ENCODE data around the gene DCAF5. TPM values are rescaled to one million over a fixed set of nuclear protein-coding genes. Genes with fewer than 3 reads are reported as not detected.
"Not testable (repeated sequence)": the region's sequence is repeated elsewhere in the genome, so short reads cannot be mapped to it uniquely, and the experiment has no call there.

Gene DCAF5
- total RNA-seq, 1 donor from 2014 or later, result 54.9 TPM

DNA sequence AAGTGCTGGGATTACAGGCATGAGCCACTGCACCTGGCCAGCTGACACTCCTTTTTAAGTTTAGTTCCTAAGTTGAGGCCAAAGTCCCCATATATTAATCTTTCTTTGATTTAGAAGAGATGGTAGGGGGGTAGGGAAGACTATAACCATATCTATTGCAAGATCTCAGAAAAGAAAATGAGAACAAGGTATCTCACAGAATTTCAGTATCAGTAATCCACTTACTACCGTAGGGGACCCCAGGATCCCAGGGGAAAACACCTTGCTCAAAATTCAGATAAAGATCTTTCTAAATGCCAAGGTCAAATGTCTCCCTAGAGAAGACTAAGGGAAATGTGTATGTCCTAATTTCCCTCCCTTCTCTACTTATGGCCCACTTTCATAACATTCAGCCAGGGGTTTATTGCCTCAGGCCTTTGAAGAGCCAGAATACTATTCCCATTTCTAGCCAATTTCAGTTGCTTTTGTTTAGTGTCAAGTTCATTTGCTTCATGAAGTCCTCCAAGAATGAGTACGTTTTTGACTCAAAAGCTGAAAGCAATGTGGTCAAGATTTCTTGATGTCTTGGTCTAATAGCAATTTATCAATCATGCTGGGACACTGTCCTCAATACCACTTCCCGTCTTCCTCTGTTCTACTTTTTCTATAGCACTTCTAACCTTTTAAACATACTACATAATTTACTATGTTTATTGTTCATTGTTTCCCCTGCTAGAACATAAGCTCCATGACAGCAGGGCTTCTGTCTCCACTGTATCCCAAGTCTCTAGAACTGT is 86.3 kb downstream of the DCAF5 start:
- DNase-seq (ENCODE audit: extremely low spot score, unreplicated experiment), result no peak
- Mint-ChIP-seq H3K27ac (no peak overlapping the region), H3K27me3 (no peaks in the 10 kb centered on the region), H3K4me3 (no peak overlapping the region), H3K9me3 (no peaks in the 10 kb centered on the region), H3K4me1 (ENCODE audit: unreplicated experiment) (peaks cover 6% of the 10 kb centered on the region), H3K36me3 (peaks cover 17% of the 10 kb centered on the region)
- TF ChIP-seq, protein P1, sequence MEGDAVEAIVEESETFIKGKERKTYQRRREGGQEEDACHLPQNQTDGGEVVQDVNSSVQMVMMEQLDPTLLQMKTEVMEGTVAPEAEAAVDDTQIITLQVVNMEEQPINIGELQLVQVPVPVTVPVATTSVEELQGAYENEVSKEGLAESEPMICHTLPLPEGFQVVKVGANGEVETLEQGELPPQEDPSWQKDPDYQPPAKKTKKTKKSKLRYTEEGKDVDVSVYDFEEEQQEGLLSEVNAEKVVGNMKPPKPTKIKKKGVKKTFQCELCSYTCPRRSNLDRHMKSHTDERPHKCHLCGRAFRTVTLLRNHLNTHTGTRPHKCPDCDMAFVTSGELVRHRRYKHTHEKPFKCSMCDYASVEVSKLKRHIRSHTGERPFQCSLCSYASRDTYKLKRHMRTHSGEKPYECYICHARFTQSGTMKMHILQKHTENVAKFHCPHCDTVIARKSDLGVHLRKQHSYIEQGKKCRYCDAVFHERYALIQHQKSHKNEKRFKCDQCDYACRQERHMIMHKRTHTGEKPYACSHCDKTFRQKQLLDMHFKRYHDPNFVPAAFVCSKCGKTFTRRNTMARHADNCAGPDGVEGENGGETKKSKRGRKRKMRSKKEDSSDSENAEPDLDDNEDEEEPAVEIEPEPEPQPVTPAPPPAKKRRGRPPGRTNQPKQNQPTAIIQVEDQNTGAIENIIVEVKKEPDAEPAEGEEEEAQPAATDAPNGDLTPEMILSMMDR (conservative IDR thresholded peaks at IDR 0.05), result no peak

DNA sequence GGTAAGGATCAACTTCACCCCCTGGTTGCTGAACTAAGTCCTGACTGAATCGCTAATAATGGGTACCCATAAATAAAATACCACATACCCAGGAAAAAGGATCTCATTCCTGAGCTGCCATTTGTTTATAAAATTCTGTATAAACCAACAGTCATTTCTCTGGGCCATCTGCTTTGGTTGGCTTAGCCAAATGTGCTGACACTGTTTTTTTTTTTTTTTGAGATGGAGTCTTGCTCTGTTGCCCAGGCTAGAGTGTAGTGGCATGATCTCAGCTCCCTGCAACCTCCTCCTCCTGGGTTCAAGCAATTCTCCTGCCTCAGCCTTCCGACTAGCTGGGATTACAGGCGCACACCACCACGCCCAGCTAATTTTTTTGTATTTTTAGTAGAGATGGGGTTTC is 87.0 kb downstream of the DCAF5 start:
- not testable (repeated sequence) for H3K4me1 Mint-ChIP-seq (ENCODE audit: unreplicated experiment); H3K4me3 Mint-ChIP-seq; H3K9me3 Mint-ChIP-seq; H3K27ac Mint-ChIP-seq; DNase-seq (ENCODE audit: extremely low spot score, unreplicated experiment); H3K27me3 Mint-ChIP-seq
- H3K36me3 Mint-ChIP-seq, result peaks cover 21% of the 10 kb centered on the region

DNA sequence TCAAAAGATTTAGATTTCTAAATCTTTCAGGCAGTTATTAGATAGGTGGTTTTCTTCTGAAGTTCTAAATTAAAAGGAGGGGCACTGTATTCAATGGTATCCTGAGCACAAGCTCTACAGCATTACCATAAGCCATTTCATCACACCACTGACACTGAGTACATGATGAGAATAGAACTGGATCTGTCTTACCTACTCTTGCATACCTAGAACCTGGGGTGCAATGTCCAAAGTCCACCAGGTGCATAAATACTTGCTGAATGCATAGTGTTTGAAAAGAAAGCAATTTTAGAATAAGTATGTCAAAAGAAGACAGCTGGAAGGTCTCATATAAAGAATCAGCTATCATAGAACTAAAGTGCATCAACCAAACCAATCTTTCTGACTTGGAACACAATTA is 88.3 kb downstream of the DCAF5 start:
- TF ChIP-seq, protein P1 (conservative IDR thresholded peaks at IDR 0.05), result no peak
- peaks cover 6% of the 10 kb centered on the region for H3K4me1 Mint-ChIP-seq (ENCODE audit: unreplicated experiment)
- H3K4me3 Mint-ChIP-seq, result no peak overlapping the region
- no peak overlapping the region for H3K27ac Mint-ChIP-seq
- DNase-seq (ENCODE audit: extremely low spot score, unreplicated experiment), result no peak
- no peaks in the 10 kb centered on the region for H3K9me3 Mint-ChIP-seq
- peaks cover 22% of the 10 kb centered on the region for H3K36me3 Mint-ChIP-seq
- H3K27me3 Mint-ChIP-seq, result no peaks in the 10 kb centered on the region

DNA sequence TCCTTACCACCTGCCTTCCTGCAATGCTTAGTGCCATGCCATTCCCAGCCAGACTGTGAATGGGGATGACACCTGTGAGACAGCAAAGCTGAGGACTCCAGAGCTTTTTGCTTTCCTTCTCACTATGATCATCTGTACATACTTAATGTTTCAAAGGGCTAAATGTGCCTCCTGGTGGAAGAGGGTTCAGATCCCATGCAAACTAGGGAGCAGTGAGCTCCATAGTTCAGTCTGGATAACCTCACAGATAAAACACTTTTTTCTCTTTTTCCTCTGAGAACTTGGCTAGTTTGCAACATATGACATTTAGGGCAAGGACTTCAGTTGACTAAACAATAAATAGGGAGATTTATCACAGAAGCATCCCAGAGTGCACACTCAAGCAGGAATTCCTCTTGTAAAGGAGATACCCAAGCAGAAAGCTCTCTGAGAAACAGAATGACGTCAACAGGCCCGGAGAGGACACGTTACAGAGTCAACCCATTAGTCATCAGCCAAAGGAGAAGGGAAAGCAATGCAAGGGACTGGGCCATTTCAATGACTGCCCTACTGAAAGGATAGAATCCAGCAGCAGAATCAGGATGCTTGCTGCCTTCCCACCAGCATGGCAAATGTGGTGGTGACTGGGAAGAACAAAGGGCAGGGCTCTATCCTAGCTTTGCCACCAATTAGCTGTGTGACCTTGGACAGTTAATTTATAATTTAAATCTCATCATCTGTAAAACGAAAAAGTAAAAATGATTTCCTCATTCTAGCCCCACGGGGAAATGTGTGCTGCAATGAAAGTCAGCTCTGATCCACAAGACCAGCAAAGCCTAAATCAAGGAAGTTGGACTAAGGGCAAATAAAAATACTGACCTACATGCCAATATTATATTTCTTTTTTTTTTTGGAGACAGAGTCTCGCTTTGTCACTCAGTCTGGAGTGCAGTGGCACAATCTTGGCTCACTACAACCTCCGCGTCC is 93.0 kb downstream of the DCAF5 start:
- DNase-seq (ENCODE audit: extremely low spot score, unreplicated experiment), result no peak
- H3K27me3 Mint-ChIP-seq, result no peaks in the 10 kb centered on the region
- no peak overlapping the region for H3K4me3 Mint-ChIP-seq
- peak overlapping the region; percentile 20 for H3K27ac Mint-ChIP-seq
- TF ChIP-seq, protein P1 (conservative IDR thresholded peaks at IDR 0.05), result no peak
- no peaks in the 10 kb centered on the region for H3K9me3 Mint-ChIP-seq
- peaks cover 20% of the 10 kb centered on the region for H3K4me1 Mint-ChIP-seq (ENCODE audit: unreplicated experiment)
- H3K36me3 Mint-ChIP-seq, result peaks cover 39% of the 10 kb centered on the region

DNA sequence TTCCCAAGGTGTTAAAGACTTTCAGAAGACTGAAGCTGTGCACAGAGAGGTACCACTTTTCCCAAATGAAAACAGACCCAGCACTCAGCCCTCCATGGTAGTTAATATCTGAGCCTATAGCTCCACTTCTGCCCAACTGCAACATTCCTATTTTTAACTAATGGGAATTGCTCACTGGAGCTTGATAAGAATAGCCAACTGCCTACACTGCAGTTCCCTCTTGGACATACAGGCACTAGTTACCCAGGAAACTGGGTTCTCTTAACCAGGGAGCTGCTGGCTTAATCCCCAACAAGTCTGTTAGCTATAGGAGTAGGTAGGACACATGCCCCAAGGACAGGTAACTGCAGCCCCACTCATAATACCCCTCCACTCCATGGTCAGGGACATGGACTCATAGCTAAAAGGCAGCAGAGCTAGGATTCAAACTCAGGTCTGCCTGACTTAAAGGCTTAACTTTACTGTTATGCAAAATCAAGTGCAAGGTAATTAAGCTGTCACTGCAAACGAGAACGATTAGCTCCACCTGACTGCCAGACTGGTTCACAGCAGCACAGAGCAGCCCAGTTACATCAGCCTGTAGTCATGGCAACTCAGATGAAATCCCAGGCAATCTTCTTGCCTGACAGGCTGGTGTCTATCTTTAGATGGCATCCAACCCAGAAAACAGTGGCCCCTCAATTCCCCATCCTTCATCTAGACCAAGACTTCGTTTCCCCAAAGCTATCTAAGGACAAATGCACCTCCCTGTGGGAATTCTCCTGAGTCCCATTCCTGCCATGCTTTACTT is 96.7 kb downstream of the DCAF5 start:
- Mint-ChIP-seq H3K27me3 (no peaks in the 10 kb centered on the region), H3K4me1 (ENCODE audit: unreplicated experiment) (peaks cover 28% of the 10 kb centered on the region), H3K27ac (peak overlapping the region; percentile 37), H3K9me3 (no peaks in the 10 kb centered on the region), H3K36me3 (peaks cover 47% of the 10 kb centered on the region), H3K4me3 (no peak overlapping the region)
- TF ChIP-seq, protein P1 (conservative IDR thresholded peaks at IDR 0.05), result no peak
- DNase-seq (ENCODE audit: extremely low spot score, unreplicated experiment), result no peak

All from type B pancreatic cell (in vitro differentiated cells).